Gastroesophageal sphincter (tissue), 4 donors: ENCODE data around the gene NTMT1. TPM values are rescaled to one million over a fixed set of nuclear protein-coding genes. Genes with fewer than 3 reads are reported as not detected.

Experiments used
- ATAC-seq: fragments of 150-250 bp; one replicate; pipeline ENCODE4 v1.9.1; 2016; ENCODE audit warnings: mild to moderate bottlenecking, moderate library complexity
- H3K27ac ChIP-seq, 4 donors: fragments of 200-600 bp; sonication (generic) in 3 of 4; 1 replicate in 3 of 4; 2 replicates in 1 of 4; pipeline ENCODE4 v1.5.1; 2016 to 2019
- H3K27me3 ChIP-seq: fragments of 200-600 bp; sonication (generic); one replicate; pipeline ENCODE4 v1.5.1; 2019
- H3K36me3 ChIP-seq, 2 donors: fragments of 200-600 bp; sonication (generic); one replicate each; pipeline ENCODE4 v1.5.1; 2019; ENCODE audit warnings: control low read depth in 1 of 2
- H3K4me1 ChIP-seq, 3 donors: fragments of 200-600 bp; sonication (generic); 1 replicate in 2 of 3; 2 replicates in 1 of 3; pipeline ENCODE4 v1.5.1; 2016 to 2019; ENCODE audit warnings: control low read depth in 2 of 3
- H3K4me3 ChIP-seq, 2 donors: fragments of 200-600 bp; sonication (generic); one replicate each; pipeline ENCODE4 v1.5.1; 2019; ENCODE audit warnings: mild to moderate bottlenecking in 1 of 2, moderate library complexity in 1 of 2
- H3K9me3 ChIP-seq, 3 donors: fragments of 200-600 bp; sonication (generic); one replicate each; pipeline ENCODE4 v1.5.1; 2017 to 2019; ENCODE audit warnings: control low read depth in 2 of 3
- CTCF ChIP-seq, 4 experiments: fragments of 200-600 bp in 2 of 4; fragments of 450-650 bp in 2 of 4; sonication (generic) in 1 of 4; IDR thresholded peaks; one replicate each; pipeline ENCODE4 v1.5.1; 2017 to 2019; ENCODE audit warnings: antibody characterized with exemption in 4 of 4, mild to moderate bottlenecking in 2 of 4, moderate library complexity in 2 of 4
- EP300 ChIP-seq: sonication (generic); formaldehyde crosslinking; IDR thresholded peaks from one replicate; pipeline ENCODE4 v1.6.1; 2017; ENCODE audit warnings: antibody characterized with exemption, mild to moderate bottlenecking
- POLR2A ChIP-seq, 2 donors: fragments of 450-650 bp; IDR thresholded peaks; one replicate each; pipeline ENCODE4 v1.6.1; 2017; ENCODE audit warnings: antibody characterized with exemption in 2 of 2, mild to moderate bottlenecking in 2 of 2, moderate library complexity in 1 of 2
- POLR2AphosphoS5 ChIP-seq: sonication (generic); formaldehyde crosslinking; IDR thresholded peaks from one replicate; pipeline ENCODE4 v1.6.1; 2017; ENCODE audit warnings: antibody characterized with exemption
- WGBS, 2 donors: methylation state at CpG; one replicate each; pipeline ENCODE4 v1.1.5; 2018; ENCODE audit warnings: low coverage in 1 of 2; 5-methylcytosine and 5-hydroxymethylcytosine counted together
- total RNA-seq, 4 donors: library from RNA; depleted of rRNA; stranded (reverse); fragments of >200 nt; gene quantifications; one replicate each; pipeline ENCODE4 v1.1.0, GENCODE V29; 2016

NTMT1 gene
- total RNA-seq, 4 donors from 2014 or later = 12.8 to 24.0 (median 21.8) TPM

- no peak for ATAC-seq
- no peak overlapping the region for H3K4me3 ChIP-seq
- no peaks in the 10 kb centered on the region for H3K27me3 ChIP-seq
- H3K27ac ChIP-seq = peak overlapping the region in 3 of 4 donors; percentile 89 to 91 (median 89)
- WGBS, 2 donors = 50 to 63% methylated on average over 2 to 5 of the region's 6 CpGs
- H3K4me1 ChIP-seq = peaks cover 0 to 53% (median 33%) of the 10 kb centered on the region in 3 donors
- H3K9me3 ChIP-seq = no peaks in the 10 kb centered on the region
- H3K36me3 ChIP-seq = no peaks in the 10 kb centered on the region
- TF ChIP-seq POLR2AphosphoS5 (no peak), POLR2A (IDR thresholded peaks at IDR 0.05) (no peak)
These were observed 19.0 kb upstream of the NTMT1 start for GRCh38 chr9:129607027-129607387.

- Histone ChIP-seq H3K4me1 (peaks cover 0 to 53% (median 33%) of the 10 kb centered on the region in 3 donors), H3K36me3 (no peaks in the 10 kb centered on the region), H3K27ac (peak overlapping the region in 3 of 4 donors; percentile 89 to 91 (median 89)), H3K9me3 (no peaks in the 10 kb centered on the region), H3K27me3 (no peaks in the 10 kb centered on the region), H3K4me3 (no peak overlapping the region)
- 100% methylated on average over 1 of the region's 27 CpGs; no CpG with 5 or more reads in 1 of the 2 donors for WGBS, 2 donors
- TF ChIP-seq CTCF (IDR thresholded peaks at IDR 0.05) (no peak), POLR2AphosphoS5 (no peak), EP300 (no peak), POLR2A (IDR thresholded peaks at IDR 0.05) (no peak)
- no peak for ATAC-seq
These were observed 17.1 kb upstream of the NTMT1 start for GRCh38 chr9:129608561-129609481.

GRCh38 chr9:129609486-129610212 lies 16.3 kb upstream of the NTMT1 start:
- no peaks in the 10 kb centered on the region for H3K9me3 ChIP-seq
- no CpG with 5 or more reads among the region's 30 CpGs for WGBS, 2 donors
- TF ChIP-seq EP300 (no peak), CTCF (IDR thresholded peaks at IDR 0.05) (no peak), POLR2A (IDR thresholded peaks at IDR 0.05) (no peak), POLR2AphosphoS5 (no peak)
- H3K27me3 ChIP-seq = no peaks in the 10 kb centered on the region
- no peaks in the 10 kb centered on the region for H3K36me3 ChIP-seq
- peak overlapping the region; percentile 63 to 76 for H3K4me3 ChIP-seq
- H3K4me1 ChIP-seq = peaks cover 0 to 53% (median 33%) of the 10 kb centered on the region in 3 donors
- peak; percentile 5 for ATAC-seq
- peak overlapping the region; percentile 61 to 91 (median 89) for H3K27ac ChIP-seq

GRCh38 chr9:129610213-129610472 lies 15.8 kb upstream of the NTMT1 start:
- no peaks in the 10 kb centered on the region for H3K36me3 ChIP-seq

More at GRCh38 chr9:129610213-129610472, 15.8 kb upstream of the NTMT1 start:
- TF ChIP-seq EP300 = no peak
- no peak for TF ChIP-seq POLR2A (IDR thresholded peaks at IDR 0.05)
- TF ChIP-seq CTCF (IDR thresholded peaks at IDR 0.05) = no peak
- TF ChIP-seq POLR2AphosphoS5 = no peak
- no peaks in the 10 kb centered on the region for H3K27me3 ChIP-seq
- H3K4me1 ChIP-seq = peaks cover 0 to 53% (median 33%) of the 10 kb centered on the region in 3 donors
- H3K4me3 ChIP-seq = peak overlapping the region; percentile 63 to 76
- WGBS, 2 donors = no CpG with 5 or more reads among the region's 24 CpGs
- ATAC-seq = no peak
- H3K27ac ChIP-seq = peak overlapping the region; percentile 61 to 91 (median 89)
- no peaks in the 10 kb centered on the region for H3K9me3 ChIP-seq
